RPMI7951 (cell line): Measurements from ENCODE around the gene FAM241B. TPM values are rescaled to one million over a fixed set of nuclear protein-coding genes. Genes with fewer than 3 reads are reported as not detected.

Experiments used
- DNase-seq: peaks from one replicate; pipeline ENCODE4 v3.0.0-alpha.2; 2012; ENCODE audit warnings: low read depth
- total RNA-seq: library from RNA; depleted of rRNA; stranded (reverse); fragments of >200 nt; shearing (Covaris generic); gene quantifications from 2 replicates; pipeline ENCODE4 v1.2.3, GENCODE V29; 2014; rRNA removed

The FAM241B gene
- total RNA-seq, result 0.36 TPM in 1 of 2 replicates, not detected in the other

GRCh38 chr10:69629897-69630650 is at the start of gene FAM241B:
Gene FAM241B, plus strand, starts transcription at chr10:69630247. Its CDS starts 1,497 bp downstream, at chr10:69631744.
- no peak for DNase-seq

GRCh38 chr10:69580435-69580834 is 49.6 kb upstream of the FAM241B start:
- DNase-seq, result no peak

- no peak for DNase-seq
Measured at GRCh38 chr10:69583106-69583505, 46.9 kb upstream of the FAM241B start.

- no peak for DNase-seq
Measured at GRCh38 chr10:69584624-69585023, 45.4 kb upstream of the FAM241B start.

GRCh38 chr10:69588358-69588757 is 41.7 kb upstream of the FAM241B start:
- DNase-seq, result no peak

GRCh38 chr10:69600761-69601330 is 29.2 kb upstream of the FAM241B start:
- no peak for DNase-seq

GRCh38 chr10:69609077-69609476 is 21.0 kb upstream of the FAM241B start:
- DNase-seq, result no peak

GRCh38 chr10:69612760-69613159 is 17.3 kb upstream of the FAM241B start:
- no peak for DNase-seq

- DNase-seq, result no peak
Measured at GRCh38 chr10:69614130-69614529, 15.9 kb upstream of the FAM241B start.

- DNase-seq, result no peak
Measured at GRCh38 chr10:69616358-69616757, 13.7 kb upstream of the FAM241B start.

GRCh38 chr10:69618746-69619145 is 11.3 kb upstream of the FAM241B start:
- DNase-seq, result no peak

- DNase-seq, result no peak
Measured at GRCh38 chr10:69619626-69620025, 10.4 kb upstream of the FAM241B start.

GRCh38 chr10:69620625-69621024 is 9.4 kb upstream of the FAM241B start:
- DNase-seq, result no peak

- DNase-seq, result no peak
Measured at GRCh38 chr10:69624245-69624786, 5.7 kb upstream of the FAM241B start.

GRCh38 chr10:69626826-69627225 is 3.2 kb upstream of the FAM241B start:
- DNase-seq, result no peak

GRCh38 chr10:69628891-69629290 is 1.2 kb upstream of the FAM241B start:
- DNase-seq, result no peak

GRCh38 chr10:69629519-69629896 is 539 bp upstream of the FAM241B start:
- DNase-seq, result no peak

- no peak for DNase-seq
Measured at GRCh38 chr10:69630651-69631400, 779 bp downstream of the FAM241B start.

- DNase-seq, result no peak
Measured at GRCh38 chr10:69631566-69631965, 1.5 kb downstream of the FAM241B start.

- DNase-seq, result no peak
Measured at GRCh38 chr10:69632516-69633199, 2.6 kb downstream of the FAM241B start.

- DNase-seq, result no peak
Measured at GRCh38 chr10:69633673-69634635, 3.9 kb downstream of the FAM241B start.
